ENCODE data around the gene MACROD2.

Gene MACROD2

GRCh38 chr20:15767999-15768741, 1772.9 kb downstream of the MACROD2 start:
- DNase-seq (ENCODE audit: extremely low read depth, insufficient read length) = no peak
- Histone ChIP-seq H3K36me3 (ENCODE audit: control insufficient read depth, insufficient read depth, low read length) (no peaks in the 10 kb centered on the region), H3K27me3 (replicated peaks; ENCODE audit: control insufficient read depth, insufficient read depth, low read length) (no peaks in the 10 kb centered on the region), H3K4me3 (replicated peaks; ENCODE audit: low read depth, low read length) (no peak overlapping the region)
- TF ChIP-seq CTCF (IDR thresholded peaks at IDR 0.05; ENCODE audit: insufficient read depth, low read length, poor library complexity, severe bottlenecking) = no peak

DNA sequence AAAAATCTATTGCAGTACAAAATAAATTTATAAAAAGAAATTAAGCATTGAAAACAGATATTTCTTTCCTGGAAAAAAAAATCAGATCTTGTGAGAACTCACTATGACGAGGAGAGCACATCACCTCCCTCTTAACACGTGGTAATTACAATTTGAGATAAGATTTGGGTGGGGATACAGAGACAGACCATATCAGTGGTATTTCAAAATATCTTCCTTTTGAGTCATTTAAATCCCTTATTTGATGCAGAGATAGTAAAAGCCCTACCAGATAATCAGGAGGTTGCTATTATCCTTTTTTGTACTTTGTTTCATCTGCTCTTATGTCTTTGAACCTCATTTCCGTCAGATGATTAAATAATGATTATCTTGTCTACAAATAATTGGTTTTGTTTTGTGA, 1777.5 kb downstream of the MACROD2 start:
- H3K27me3 ChIP-seq (replicated peaks; ENCODE audit: control insufficient read depth, insufficient read depth, low read length) = no peaks in the 10 kb centered on the region
- TF ChIP-seq CTCF (IDR thresholded peaks at IDR 0.05; ENCODE audit: insufficient read depth, low read length, poor library complexity, severe bottlenecking) = no peak
- H3K4me3 ChIP-seq (replicated peaks; ENCODE audit: low read depth, low read length) = no peak overlapping the region
- H3K36me3 ChIP-seq (ENCODE audit: control insufficient read depth, insufficient read depth, low read length) = no peaks in the 10 kb centered on the region
- DNase-seq (ENCODE audit: extremely low read depth, insufficient read length) = no peak

DNA sequence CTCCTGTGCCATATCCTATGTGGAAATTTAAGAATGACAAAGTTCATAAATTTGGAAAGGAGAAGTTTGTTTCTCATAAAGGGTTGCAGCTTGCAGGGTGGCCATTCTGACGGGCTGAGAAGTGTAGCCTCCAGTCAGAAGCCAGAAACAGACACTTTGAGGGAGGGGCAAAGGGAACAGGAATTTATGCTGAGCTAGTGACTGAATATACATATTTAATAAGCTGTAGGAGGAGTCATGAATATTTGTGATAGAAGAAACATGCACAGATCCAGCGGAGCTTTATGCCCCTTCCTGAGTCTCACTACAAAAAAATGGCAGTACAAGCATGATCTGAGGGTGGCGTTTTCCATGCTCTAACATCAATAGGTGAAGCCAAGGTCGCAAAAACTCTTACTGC, 1779.6 kb downstream of the MACROD2 start:
- Histone ChIP-seq H3K36me3 (ENCODE audit: control insufficient read depth, insufficient read depth, low read length) (no peaks in the 10 kb centered on the region), H3K4me3 (replicated peaks; ENCODE audit: low read depth, low read length) (no peak overlapping the region), H3K27me3 (replicated peaks; ENCODE audit: control insufficient read depth, insufficient read depth, low read length) (no peaks in the 10 kb centered on the region)
- TF ChIP-seq CTCF (IDR thresholded peaks at IDR 0.05; ENCODE audit: insufficient read depth, low read length, poor library complexity, severe bottlenecking) = no peak
- no peak for DNase-seq (ENCODE audit: extremely low read depth, insufficient read length)

- DNase-seq (ENCODE audit: extremely low read depth, insufficient read length) = no peak
- no peaks in the 10 kb centered on the region for H3K27me3 ChIP-seq (replicated peaks; ENCODE audit: control insufficient read depth, insufficient read depth, low read length)
- no peak for TF ChIP-seq CTCF (IDR thresholded peaks at IDR 0.05; ENCODE audit: insufficient read depth, low read length, poor library complexity, severe bottlenecking)
- no peaks in the 10 kb centered on the region for H3K36me3 ChIP-seq (ENCODE audit: control insufficient read depth, insufficient read depth, low read length)
- H3K4me3 ChIP-seq (replicated peaks; ENCODE audit: low read depth, low read length) = no peak overlapping the region
Measured at GRCh38 chr20:15776770-15777466, 1781.6 kb downstream of the MACROD2 start.

- Histone ChIP-seq H3K4me3 (replicated peaks; ENCODE audit: low read depth, low read length) (no peak overlapping the region), H3K36me3 (ENCODE audit: control insufficient read depth, insufficient read depth, low read length) (no peaks in the 10 kb centered on the region), H3K27me3 (replicated peaks; ENCODE audit: control insufficient read depth, insufficient read depth, low read length) (no peaks in the 10 kb centered on the region)
- DNase-seq (ENCODE audit: extremely low read depth, insufficient read length) = no peak
- no peak for TF ChIP-seq CTCF (IDR thresholded peaks at IDR 0.05; ENCODE audit: insufficient read depth, low read length, poor library complexity, severe bottlenecking)
Measured at GRCh38 chr20:15784020-15784419, 1788.7 kb downstream of the MACROD2 start.

All from GM06990 (cell line).